Measurements from ENCODE around the gene OR8K5.
"Not testable (repeated sequence)": the region's sequence is repeated elsewhere in the genome, so short reads cannot be mapped to it uniquely, and the experiment has no call there.

Gene OR8K5

DNA sequence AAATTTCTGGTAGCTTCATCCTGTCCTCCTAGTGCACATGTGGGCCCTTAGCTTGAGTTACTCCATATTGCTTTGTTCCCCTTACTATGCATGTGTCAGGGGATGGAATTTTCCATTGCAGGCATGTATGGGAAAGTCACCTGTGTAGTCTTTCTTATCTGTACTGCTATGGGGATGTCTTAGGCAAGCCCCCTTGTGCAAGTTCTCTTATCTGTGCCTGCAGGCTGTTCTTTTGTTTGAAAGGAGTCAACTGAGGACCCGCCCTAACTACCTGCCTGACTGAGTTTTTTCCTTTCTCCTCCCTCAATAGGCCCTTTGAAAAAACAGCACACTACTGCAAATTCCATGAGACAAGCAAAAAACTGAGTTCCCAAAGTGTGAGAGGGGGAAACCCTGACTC is 8.7 kb downstream of the OR8K5 start:
- CTCF ChIA-PET: no interaction called here

DNA sequence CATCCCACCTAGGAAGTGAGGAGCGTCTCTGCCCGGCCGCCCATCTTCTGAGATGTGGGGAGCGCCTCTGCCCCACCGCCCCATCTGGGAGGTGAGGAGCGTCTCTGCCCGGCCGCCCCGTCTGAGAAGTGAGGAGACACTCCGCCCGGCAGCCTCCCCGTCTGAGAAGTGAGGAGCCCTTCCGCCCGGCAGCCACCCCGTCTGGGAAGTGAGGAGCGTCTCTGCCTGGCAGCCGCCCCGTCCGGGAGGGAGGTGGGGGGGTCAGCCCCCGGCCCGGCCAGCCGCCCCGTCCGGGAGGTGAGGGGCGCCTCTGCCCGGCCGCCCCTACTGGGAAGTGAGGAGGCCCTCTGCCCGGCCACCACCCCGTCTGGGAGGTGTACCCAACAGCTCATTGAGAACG is 16.4 kb downstream of the OR8K5 start:
- H3K9me3 ChIP-seq (ENCODE audit: control insufficient read depth, insufficient read depth, low read depth, low read length); H3K4me1 ChIP-seq (ENCODE audit: control insufficient read depth, insufficient read depth, low read length); H3K4me3 ChIP-seq (ENCODE audit: low read depth, low read length); POLR2A ChIA-PET; H3K27ac ChIP-seq (ENCODE audit: extremely low read depth, low read depth, low read length); CTCF ChIA-PET; H3K36me3 ChIP-seq (ENCODE audit: control insufficient read depth in 2 of 2, insufficient read depth in 1 of 2, low read length in 2 of 2): not testable (repeated sequence)

More for the DNA sequence above, 8.7 kb downstream of the OR8K5 start:
- Histone ChIP-seq H3K4me3 (ENCODE audit: low read depth, low read length) (no peak overlapping the region), H3K36me3 (ENCODE audit: control insufficient read depth in 2 of 2, insufficient read depth in 1 of 2, low read length in 2 of 2) (no peaks in the 10 kb centered on the region), H3K27ac (ENCODE audit: extremely low read depth, low read depth, low read length) (no peak overlapping the region), H3K4me1 (ENCODE audit: control insufficient read depth, insufficient read depth, low read length) (no peaks in the 10 kb centered on the region), H3K9me3 (ENCODE audit: control insufficient read depth, insufficient read depth, low read depth, low read length) (no peaks in the 10 kb centered on the region)
- POLR2A ChIA-PET: no interaction called here
- TF ChIP-seq, protein P1, sequence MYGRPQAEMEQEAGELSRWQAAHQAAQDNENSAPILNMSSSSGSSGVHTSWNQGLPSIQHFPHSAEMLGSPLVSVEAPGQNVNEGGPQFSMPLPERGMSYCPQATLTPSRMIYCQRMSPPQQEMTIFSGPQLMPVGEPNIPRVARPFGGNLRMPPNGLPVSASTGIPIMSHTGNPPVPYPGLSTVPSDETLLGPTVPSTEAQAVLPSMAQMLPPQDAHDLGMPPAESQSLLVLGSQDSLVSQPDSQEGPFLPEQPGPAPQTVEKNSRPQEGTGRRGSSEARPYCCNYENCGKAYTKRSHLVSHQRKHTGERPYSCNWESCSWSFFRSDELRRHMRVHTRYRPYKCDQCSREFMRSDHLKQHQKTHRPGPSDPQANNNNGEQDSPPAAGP (tag by site-specific recombination; IDR thresholded peaks at IDR 0.05): no peak
- TF ChIP-seq ZNF660 (tag by site-specific recombination; IDR thresholded peaks at IDR 0.05): no peak
- no peak for TF ChIP-seq ZNF266 (tag by site-specific recombination; IDR thresholded peaks at IDR 0.05; ENCODE audit: low read depth)
- TF ChIP-seq, protein P2, sequence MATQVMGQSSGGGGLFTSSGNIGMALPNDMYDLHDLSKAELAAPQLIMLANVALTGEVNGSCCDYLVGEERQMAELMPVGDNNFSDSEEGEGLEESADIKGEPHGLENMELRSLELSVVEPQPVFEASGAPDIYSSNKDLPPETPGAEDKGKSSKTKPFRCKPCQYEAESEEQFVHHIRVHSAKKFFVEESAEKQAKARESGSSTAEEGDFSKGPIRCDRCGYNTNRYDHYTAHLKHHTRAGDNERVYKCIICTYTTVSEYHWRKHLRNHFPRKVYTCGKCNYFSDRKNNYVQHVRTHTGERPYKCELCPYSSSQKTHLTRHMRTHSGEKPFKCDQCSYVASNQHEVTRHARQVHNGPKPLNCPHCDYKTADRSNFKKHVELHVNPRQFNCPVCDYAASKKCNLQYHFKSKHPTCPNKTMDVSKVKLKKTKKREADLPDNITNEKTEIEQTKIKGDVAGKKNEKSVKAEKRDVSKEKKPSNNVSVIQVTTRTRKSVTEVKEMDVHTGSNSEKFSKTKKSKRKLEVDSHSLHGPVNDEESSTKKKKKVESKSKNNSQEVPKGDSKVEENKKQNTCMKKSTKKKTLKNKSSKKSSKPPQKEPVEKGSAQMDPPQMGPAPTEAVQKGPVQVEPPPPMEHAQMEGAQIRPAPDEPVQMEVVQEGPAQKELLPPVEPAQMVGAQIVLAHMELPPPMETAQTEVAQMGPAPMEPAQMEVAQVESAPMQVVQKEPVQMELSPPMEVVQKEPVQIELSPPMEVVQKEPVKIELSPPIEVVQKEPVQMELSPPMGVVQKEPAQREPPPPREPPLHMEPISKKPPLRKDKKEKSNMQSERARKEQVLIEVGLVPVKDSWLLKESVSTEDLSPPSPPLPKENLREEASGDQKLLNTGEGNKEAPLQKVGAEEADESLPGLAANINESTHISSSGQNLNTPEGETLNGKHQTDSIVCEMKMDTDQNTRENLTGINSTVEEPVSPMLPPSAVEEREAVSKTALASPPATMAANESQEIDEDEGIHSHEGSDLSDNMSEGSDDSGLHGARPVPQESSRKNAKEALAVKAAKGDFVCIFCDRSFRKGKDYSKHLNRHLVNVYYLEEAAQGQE (tag by site-specific recombination; IDR thresholded peaks at IDR 0.05): no peak
- TF ChIP-seq, protein P3, sequence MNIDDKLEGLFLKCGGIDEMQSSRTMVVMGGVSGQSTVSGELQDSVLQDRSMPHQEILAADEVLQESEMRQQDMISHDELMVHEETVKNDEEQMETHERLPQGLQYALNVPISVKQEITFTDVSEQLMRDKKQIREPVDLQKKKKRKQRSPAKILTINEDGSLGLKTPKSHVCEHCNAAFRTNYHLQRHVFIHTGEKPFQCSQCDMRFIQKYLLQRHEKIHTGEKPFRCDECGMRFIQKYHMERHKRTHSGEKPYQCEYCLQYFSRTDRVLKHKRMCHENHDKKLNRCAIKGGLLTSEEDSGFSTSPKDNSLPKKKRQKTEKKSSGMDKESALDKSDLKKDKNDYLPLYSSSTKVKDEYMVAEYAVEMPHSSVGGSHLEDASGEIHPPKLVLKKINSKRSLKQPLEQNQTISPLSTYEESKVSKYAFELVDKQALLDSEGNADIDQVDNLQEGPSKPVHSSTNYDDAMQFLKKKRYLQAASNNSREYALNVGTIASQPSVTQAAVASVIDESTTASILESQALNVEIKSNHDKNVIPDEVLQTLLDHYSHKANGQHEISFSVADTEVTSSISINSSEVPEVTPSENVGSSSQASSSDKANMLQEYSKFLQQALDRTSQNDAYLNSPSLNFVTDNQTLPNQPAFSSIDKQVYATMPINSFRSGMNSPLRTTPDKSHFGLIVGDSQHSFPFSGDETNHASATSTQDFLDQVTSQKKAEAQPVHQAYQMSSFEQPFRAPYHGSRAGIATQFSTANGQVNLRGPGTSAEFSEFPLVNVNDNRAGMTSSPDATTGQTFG (tag by site-specific recombination; IDR thresholded peaks at IDR 0.05; ENCODE audit: borderline replicate concordance): no peak
- no peak for TF ChIP-seq ZNF560 (tag by site-specific recombination; IDR thresholded peaks at IDR 0.05; ENCODE audit: borderline replicate concordance)
- TF ChIP-seq ZSCAN23 (tag by site-specific recombination; IDR thresholded peaks at IDR 0.05): no peak
- no peak for TF ChIP-seq ZNF138 (tag by site-specific recombination; IDR thresholded peaks at IDR 0.05; ENCODE audit: borderline replicate concordance)
- no peak for TF ChIP-seq ZNF664 (tag by site-specific recombination; IDR thresholded peaks at IDR 0.05)
- no peak for TF ChIP-seq ZNF19 (tag by site-specific recombination; IDR thresholded peaks at IDR 0.05; ENCODE audit: low read depth)
- no peak for TF ChIP-seq WT1 (tag by site-specific recombination; IDR thresholded peaks at IDR 0.05)
- TF ChIP-seq ZNF366 (tag by site-specific recombination; conservative IDR thresholded peaks at IDR 0.05): no peak
- no peak for TF ChIP-seq ZNF169 (tag by site-specific recombination; IDR thresholded peaks at IDR 0.05)
- no peak for TF ChIP-seq IKZF3 (tag by site-specific recombination; IDR thresholded peaks at IDR 0.05)
- TF ChIP-seq HOXA7 (CRISPR knock-in tag; IDR thresholded peaks at IDR 0.05; ENCODE audit: borderline replicate concordance): no peak
- TF ChIP-seq, protein P4, sequence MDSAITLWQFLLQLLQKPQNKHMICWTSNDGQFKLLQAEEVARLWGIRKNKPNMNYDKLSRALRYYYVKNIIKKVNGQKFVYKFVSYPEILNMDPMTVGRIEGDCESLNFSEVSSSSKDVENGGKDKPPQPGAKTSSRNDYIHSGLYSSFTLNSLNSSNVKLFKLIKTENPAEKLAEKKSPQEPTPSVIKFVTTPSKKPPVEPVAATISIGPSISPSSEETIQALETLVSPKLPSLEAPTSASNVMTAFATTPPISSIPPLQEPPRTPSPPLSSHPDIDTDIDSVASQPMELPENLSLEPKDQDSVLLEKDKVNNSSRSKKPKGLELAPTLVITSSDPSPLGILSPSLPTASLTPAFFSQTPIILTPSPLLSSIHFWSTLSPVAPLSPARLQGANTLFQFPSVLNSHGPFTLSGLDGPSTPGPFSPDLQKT (IDR thresholded peaks at IDR 0.05; ENCODE audit: borderline replicate concordance, low read depth, low read length): no peak
- TF ChIP-seq ZBTB48 (tag by site-specific recombination; IDR thresholded peaks at IDR 0.05): no peak
- TF ChIP-seq, protein P5, sequence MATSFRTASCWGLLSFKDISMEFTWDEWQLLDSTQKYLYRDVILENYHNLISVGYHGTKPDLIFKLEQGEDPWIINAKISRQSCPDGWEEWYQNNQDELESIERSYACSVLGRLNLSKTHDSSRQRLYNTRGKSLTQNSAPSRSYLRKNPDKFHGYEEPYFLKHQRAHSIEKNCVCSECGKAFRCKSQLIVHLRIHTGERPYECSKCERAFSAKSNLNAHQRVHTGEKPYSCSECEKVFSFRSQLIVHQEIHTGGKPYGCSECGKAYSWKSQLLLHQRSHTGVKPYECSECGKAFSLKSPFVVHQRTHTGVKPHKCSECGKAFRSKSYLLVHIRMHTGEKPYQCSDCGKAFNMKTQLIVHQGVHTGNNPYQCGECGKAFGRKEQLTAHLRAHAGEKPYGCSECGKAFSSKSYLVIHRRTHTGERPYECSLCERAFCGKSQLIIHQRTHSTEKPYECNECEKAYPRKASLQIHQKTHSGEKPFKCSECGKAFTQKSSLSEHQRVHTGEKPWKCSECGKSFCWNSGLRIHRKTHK (tag by site-specific recombination; IDR thresholded peaks at IDR 0.05): no peak
- TF ChIP-seq TRIM28 (IDR thresholded peaks at IDR 0.05; ENCODE audit: borderline replicate concordance, low read length): no peak

Data from HEK293 (cell line).